Cardiac fibroblast (primary cell): ENCODE results near the gene RNF212.
A peak's percentile ranks its signal among the peaks of the same experiment; 100 is the strongest.

Experiments
- DNase-seq, 2 donors: peaks; one replicate each; pipeline versions ENCODE4 v3.0.0 to v3.0.0-alpha.2; 2010; ENCODE audit warnings: low read depth in 2 of 2
- H3K4me3 ChIP-seq, 2 donors: replicated peaks in 1 of 2; 1 replicate in 1 of 2; 2 replicates in 1 of 2; pipeline ENCODE4 v1.5.1; 2011; ENCODE audit warnings: low read depth in 2 of 2, low read length in 2 of 2, mild to moderate bottlenecking in 2 of 2, moderate library complexity in 1 of 2
- TF ChIP-seq, protein P1 (sequence below): IDR thresholded peaks from one replicate; pipeline ENCODE4 v1.5.1; 2011; ENCODE audit warnings: low read depth, mild to moderate bottlenecking, low read length, inconsistent platforms

RNF212 gene

DNA sequence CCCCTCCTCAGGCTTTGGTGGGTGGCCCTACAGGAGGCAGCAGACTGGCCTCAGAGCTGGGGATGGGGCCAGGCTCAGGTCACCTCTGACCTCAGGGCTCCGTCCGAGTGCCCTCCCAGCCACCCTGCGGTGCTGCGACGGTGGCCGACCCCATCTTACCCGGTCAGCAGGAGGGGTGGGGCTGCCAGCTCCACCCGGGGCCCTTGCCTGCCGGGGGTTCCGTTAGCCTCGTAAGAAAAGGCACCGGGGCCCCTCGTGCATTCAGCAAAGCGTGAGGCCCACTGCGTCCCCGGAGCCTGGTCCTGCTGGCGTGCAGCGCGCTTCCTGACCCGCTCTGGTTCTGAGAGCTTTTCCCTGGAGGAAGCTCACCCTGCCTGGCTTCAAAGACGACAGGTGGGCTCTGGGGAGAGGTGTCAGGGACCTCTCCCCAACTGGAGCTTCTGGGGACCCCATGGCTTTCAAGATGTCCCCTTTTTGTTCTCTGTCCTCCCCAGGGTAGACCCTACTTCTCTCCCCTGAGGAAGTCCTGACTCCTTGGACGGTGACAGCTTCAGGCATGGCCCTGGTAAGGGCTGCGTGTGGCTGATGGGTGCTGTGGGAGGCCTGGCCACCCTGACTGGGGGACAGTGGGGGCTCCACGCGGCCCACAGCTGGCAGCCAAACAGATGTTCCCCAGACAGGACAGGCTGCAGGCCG, 86.0 kb downstream of the RNF212 start:
- TF ChIP-seq, protein P1, sequence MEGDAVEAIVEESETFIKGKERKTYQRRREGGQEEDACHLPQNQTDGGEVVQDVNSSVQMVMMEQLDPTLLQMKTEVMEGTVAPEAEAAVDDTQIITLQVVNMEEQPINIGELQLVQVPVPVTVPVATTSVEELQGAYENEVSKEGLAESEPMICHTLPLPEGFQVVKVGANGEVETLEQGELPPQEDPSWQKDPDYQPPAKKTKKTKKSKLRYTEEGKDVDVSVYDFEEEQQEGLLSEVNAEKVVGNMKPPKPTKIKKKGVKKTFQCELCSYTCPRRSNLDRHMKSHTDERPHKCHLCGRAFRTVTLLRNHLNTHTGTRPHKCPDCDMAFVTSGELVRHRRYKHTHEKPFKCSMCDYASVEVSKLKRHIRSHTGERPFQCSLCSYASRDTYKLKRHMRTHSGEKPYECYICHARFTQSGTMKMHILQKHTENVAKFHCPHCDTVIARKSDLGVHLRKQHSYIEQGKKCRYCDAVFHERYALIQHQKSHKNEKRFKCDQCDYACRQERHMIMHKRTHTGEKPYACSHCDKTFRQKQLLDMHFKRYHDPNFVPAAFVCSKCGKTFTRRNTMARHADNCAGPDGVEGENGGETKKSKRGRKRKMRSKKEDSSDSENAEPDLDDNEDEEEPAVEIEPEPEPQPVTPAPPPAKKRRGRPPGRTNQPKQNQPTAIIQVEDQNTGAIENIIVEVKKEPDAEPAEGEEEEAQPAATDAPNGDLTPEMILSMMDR, result no peak
- H3K4me3 ChIP-seq, result no peak overlapping the region
- no peak for DNase-seq

DNA sequence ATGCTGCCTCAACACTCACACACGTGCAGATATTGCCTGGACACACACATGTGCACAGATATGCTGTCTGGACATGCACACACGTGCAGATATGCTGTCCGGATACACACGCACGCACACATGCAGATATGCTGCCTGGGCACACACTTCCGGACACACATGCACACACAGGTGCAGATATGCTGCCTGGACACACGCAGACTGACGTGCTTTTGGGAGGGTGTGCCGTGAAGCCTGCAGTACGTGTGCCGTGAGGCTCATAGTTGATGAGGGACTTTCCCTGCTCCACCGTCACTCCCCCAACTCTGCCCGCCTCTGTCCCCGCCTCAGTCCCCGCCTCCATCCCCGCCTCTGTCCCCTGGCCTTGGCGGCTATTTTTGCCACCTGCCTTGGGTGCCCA, 87.2 kb downstream of the RNF212 start:
- no peak overlapping the region for H3K4me3 ChIP-seq
- peak in 1 of 2 donors; percentile 26 for DNase-seq
- TF ChIP-seq, protein P1, result no peak

DNA sequence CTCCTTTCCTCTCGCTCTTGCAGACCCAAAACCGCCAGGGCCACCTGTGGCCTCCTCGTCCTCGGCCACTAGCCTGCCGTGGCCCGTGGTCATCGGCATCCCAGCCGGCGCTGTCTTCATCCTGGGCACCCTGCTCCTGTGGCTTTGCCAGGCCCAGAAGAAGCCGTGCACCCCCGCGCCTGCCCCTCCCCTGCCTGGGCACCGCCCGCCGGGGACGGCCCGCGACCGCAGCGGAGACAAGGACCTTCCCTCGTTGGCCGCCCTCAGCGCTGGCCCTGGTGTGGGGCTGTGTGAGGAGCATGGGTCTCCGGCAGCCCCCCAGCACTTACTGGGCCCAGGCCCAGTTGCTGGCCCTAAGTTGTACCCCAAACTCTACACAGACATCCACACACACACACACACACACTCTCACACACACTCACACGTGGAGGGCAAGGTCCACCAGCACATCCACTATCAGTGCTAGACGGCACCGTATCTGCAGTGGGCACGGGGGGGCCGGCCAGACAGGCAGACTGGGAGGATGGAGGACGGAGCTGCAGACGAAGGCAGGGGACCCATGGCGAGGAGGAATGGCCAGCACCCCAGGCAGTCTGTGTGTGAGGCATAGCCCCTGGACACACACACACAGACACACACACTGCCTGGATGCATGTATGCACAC, 88.3 kb downstream of the RNF212 start:
- TF ChIP-seq, protein P1, result no peak
- DNase-seq, result no peak
- no peak overlapping the region for H3K4me3 ChIP-seq

DNA sequence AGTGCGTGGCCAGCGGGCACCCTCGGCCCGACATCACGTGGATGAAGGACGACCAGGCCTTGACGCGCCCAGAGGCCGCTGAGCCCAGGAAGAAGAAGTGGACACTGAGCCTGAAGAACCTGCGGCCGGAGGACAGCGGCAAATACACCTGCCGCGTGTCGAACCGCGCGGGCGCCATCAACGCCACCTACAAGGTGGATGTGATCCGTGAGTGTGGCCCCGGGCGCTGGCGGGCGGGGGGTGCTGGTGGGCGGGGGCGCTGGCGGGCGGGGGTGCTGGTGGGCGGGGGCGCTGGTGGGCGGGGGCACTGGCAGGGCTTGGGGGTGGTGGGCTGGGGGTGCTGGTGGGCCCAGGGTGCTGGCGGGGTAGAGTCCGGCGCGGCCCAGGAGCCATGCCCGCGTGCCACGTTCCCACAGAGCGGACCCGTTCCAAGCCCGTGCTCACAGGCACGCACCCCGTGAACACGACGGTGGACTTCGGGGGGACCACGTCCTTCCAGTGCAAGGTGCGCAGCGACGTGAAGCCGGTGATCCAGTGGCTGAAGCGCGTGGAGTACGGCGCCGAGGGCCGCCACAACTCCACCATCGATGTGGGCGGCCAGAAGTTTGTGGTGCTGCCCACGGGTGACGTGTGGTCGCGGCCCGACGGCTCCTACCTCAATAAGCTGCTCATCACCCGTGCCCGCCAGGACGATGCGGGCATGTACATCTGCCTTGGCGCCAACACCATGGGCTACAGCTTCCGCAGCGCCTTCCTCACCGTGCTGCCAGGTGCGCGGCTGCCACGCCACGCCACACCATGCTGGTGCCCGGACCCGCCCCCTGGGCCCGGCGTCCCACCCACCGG, 89.2 kb downstream of the RNF212 start:
- no peak overlapping the region for H3K4me3 ChIP-seq
- DNase-seq, result no peak
- TF ChIP-seq, protein P1, result no peak

DNA sequence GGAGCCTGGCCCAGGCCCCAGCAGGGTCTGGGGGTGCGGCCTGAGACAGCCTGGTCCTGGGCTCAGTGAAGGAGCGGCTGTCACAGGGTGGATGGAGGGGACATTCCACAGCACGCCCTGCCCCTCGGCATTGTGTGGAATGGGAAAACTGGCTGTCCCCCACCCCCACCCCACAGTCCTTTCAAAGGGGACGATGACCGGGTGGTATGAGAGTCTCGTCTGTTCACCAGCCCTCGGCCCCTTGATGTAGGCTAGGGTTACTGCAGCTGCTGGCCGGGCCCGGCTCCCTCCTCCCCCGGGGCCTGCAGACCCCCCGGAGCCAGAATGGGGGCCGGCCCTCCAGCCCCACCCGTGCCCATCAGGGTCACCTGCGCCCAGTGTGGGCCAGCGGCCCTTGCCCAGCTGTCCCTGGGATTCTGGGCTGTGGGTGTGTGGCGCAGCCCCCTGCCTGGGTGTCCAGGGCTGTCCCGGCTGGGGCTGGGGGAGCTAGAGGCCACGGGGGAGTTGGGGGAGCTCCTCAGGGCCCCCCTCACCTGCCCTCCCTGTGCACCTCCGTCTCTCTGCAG, 90.2 kb downstream of the RNF212 start:
- DNase-seq, result no peak
- H3K4me3 ChIP-seq, result no peak overlapping the region
- TF ChIP-seq, protein P1, result no peak

DNA sequence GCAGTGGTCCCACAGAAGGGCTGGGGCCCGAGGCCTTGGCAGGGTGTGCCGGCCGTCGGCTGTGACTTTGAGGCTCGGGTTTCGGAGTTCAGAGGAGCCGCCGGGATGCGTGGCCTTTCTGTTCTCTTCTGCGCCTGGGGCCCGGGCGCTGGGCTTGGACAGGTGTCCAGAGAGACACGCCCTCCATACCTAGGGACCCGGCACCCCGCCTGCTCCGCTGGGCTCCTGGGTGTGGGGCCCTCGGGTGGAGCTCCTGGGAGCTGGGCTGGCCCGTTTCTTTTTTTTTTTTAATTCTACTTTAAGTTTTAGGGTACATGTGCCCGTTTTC, 90.7 kb downstream of the RNF212 start:
- H3K4me3 ChIP-seq, result no peak overlapping the region
- TF ChIP-seq, protein P1, result no peak

More for the DNA sequence above, 90.7 kb downstream of the RNF212 start:
- DNase-seq, result no peak
